GM21367 (cell line): ENCODE results near the gene SCARB1.
A peak's percentile ranks its signal among the peaks of the same experiment; 100 is the strongest.

Experiments
- ATAC-seq: cut with Tn5 transposase; IDR thresholded peaks from one replicate; pipeline ENCODE4 v1.9.1; 2021; ENCODE audit not compliant: unreplicated experiment

Gene SCARB1

GRCh38 chr12:124804011-124804621 is 59.5 kb downstream of the SCARB1 start:
- no peak for ATAC-seq

- ATAC-seq: no peak
These were observed 61.3 kb downstream of the SCARB1 start for GRCh38 chr12:124802361-124802760.

DNA sequence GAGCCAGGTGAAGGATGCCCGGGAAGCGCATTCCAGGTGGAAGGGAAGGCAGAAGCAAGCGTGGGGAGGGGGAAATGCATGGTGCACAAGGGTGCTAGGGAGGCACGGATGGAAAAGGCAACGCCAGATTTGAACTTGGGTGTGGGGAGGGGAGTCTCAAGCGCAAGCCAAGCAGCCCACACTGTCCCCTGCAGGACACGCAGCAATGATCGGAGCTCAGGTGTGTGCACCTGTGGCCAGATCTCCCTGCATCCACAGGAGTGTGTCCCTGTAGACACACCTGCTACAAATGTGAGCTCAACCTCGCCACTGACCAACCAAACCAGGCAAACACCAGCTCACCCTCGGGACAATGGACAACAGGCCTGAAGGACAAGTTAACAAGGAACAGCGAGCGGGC is 63.2 kb downstream of the SCARB1 start:
- no peak for ATAC-seq

DNA sequence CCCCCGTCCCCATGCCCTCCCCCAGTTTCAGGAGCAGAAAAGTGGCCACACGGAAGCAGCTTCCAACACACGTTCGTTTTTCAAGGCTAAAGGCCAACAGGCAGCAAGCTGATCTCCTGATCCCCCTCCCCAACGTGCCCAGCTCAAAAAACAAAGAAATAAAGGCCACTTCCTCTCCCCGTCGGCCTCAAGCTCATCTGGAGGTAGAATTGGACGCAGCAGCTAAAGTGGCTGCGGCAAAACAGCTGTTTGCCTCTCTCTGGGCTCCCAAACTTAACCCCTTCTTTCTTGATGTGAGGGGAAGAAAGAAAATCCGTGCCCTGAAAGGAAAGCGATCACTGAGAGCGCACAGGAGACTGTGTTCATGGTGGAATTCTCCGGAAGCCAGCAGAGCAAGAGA is 66.3 kb downstream of the SCARB1 start:
- ATAC-seq: no peak

- ATAC-seq: no peak
These were observed 67.2 kb downstream of the SCARB1 start for GRCh38 chr12:124796303-124796960.

DNA sequence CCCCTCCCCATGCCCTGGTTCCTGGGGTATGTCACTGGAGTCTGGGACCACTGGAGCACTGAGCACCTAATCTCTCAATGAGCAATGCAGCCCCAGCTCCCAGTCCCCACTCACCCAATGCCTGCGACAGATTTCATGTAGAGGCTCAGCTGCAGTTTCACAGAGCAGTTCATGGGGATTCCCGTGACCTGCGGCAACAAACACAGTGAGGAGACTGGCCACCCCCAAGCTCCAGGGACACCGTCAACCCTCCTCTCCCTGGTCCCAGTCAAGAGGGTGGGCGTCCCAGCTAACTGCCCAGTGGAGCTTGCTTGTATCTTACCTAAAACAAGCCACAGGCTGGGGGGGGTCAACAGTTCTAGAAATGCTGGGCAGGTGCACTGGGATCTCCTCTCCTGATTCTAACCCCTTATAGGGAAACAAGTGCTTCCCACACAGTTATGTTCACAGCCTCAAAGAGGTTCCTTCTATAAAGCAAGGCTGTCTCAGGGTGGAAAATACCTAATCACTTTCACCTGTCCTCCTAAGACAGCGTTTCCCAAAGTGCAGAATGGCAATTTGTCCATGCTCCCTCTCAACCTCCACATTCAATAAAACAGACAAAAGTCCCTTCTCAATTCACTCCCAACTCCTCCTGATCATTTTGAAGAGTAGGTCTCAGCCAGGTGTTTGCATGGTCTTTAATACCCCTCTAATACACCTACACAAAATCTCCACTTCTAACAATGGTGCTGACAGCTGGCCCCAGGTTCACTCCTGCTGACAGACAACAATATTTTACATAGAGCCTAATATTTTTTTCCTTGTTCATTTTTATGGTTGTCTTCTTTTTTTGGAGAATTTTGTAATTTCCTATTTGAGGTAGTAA is 68.3 kb downstream of the SCARB1 start:
- ATAC-seq: no peak

- no peak for ATAC-seq
These were observed 70.7 kb downstream of the SCARB1 start for GRCh38 chr12:124792961-124793441.

- ATAC-seq: no peak
These were observed 71.5 kb downstream of the SCARB1 start for GRCh38 chr12:124792156-124792555.

DNA sequence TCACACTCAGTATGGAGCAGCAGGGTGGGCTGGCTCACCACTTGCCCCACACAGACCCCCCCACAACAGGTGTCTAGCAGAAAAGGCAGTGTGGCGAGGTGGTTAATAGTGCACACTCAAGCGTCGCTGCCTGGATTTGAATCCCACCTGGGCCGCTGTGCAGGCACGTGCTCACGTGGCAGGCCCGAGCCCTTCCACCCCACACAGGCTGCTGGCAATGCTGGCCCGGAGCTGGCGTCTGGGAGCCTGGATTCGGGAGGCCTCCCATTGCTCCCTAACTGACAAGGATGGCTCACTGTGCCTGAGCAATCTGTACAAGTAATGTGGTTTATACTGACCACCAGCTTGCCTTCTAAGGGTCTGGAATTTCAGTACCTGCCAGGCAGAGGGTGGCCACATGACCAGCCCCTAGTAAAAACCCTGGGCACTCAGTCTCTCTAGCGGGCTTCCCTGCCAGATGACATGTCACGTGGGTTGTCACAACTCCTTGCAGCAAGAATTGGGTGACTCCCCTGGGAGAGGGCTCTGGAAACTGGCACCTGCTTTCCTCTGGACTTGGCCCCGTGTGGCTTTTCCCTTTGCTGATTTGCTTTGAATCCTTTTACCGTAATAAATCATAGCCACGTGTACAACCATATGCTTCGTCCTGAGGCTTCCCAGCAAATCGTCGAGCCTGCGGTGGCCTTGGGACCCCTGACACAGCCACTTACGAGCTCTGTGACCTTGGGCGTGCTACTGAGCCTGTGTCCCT is 72.8 kb downstream of the SCARB1 start:
- no peak for ATAC-seq

- no peak for ATAC-seq
These were observed 74.6 kb downstream of the SCARB1 start for GRCh38 chr12:124788936-124789555.

- no peak for ATAC-seq
These were observed 77.4 kb downstream of the SCARB1 start for GRCh38 chr12:124786061-124786964.

- no peak for ATAC-seq
These were observed 78.6 kb downstream of the SCARB1 start for GRCh38 chr12:124784871-124785572.

- ATAC-seq: no peak
These were observed 80.6 kb downstream of the SCARB1 start for GRCh38 chr12:124783087-124783486.

DNA sequence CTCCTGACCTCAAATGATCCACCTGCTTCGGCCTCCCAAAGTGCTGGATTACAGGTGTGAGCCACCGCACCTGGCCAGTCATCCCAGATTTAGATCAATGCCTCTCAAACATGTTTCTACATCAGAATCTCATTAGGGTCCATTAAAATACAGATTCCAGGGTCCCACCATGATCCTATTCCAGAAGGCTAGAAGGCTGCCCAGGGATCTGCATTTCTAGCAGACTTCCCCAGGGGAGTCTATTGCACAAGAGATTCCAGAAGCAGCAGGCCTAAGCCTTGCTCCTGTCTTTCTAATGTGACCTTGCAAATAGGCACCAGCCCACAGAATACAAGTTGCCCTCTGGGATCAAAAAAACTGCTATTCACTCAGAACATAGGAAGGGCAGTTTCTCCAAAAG is 81.5 kb downstream of the SCARB1 start:
- no peak for ATAC-seq

- no peak for ATAC-seq
These were observed 82.6 kb downstream of the SCARB1 start for GRCh38 chr12:124780752-124781685.

- ATAC-seq: no peak
These were observed 83.3 kb downstream of the SCARB1 start for GRCh38 chr12:124780336-124780735.

- peak; percentile 28 for ATAC-seq
These were observed 84.2 kb downstream of the SCARB1 start for GRCh38 chr12:124779161-124780141.
